CD4-positive, alpha-beta T cell treated with Interleukin-10 for 1 hour (primary cell): ENCODE data around the gene CLEC9A.

Experiments
- DNase-seq: peaks from one replicate; pipeline ENCODE4 v3.0.0-alpha.2; 2020

Gene CLEC9A

GRCh38 chr12:10067942-10068341 lies 37.5 kb downstream of the CLEC9A start:
- DNase-seq = no peak

GRCh38 chr12:10068644-10069043 lies 38.2 kb downstream of the CLEC9A start:
- DNase-seq = peak; percentile 4

DNA sequence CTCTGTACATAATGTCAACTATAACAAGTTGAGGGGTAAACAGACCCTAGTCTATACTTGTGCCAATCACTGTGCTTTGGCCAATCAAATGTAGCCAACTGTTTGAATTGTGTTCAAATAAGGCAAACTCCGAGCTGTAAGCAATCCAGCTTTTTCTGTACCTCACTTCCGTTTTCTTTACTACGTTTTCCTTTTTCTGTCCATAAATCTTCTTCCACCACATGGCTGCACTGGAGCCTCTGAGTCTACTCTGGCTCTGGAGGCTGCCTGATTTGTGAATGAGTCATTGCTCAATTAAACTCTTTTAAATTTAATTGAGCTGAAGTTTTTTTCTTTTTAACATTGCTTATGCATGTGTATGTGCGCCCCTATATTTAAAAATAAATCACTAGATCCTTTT lies 38.6 kb downstream of the CLEC9A start:
- DNase-seq = no peak

DNA sequence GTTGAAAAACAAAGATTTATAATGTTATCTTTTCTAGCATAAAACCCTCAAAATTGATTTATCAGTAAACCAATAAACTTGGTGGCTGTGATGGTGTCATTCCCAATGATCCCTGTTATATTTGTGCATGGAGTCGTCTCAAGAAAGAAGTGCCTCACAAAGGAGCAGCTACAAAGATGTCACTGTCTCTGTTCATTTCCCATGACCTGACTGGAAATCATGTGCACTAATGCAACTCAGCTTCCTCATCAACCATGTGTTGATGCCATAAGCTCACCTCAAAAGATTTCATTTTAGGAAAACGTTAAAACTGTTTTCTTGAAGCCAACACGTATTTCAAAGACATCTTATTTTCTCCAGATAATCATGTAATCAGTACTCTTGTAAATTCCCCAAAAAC lies 39.5 kb downstream of the CLEC9A start:
- DNase-seq = no peak

DNA sequence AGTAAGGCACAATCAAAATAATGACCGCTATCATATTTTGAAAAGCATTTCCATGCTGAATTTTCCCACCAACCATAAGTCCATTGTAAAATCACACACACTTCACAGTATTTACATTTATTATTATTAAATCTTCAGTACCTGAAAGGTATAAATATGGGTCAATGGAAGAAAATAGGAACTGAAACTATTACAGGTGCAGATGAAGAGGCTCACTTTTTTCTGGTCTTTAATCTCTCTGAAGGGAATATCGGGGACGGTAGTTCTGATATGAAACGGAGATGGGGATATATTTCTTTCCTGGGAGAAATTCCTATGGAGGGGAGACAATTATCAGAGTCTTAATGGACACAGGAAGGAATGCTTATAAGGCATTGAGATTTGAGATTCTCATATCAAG lies 39.9 kb downstream of the CLEC9A start:
- no peak for DNase-seq

GRCh38 chr12:10072131-10072530 lies 41.6 kb downstream of the CLEC9A start:
- DNase-seq = no peak

GRCh38 chr12:10073261-10073660 lies 42.8 kb downstream of the CLEC9A start:
- DNase-seq = no peak

- no peak for DNase-seq
These were observed 45.0 kb downstream of the CLEC9A start for GRCh38 chr12:10075451-10075850.

GRCh38 chr12:10082117-10082874 lies 51.8 kb downstream of the CLEC9A start:
- DNase-seq = no peak

GRCh38 chr12:10084733-10085132 lies 54.3 kb downstream of the CLEC9A start:
- DNase-seq = no peak

- no peak for DNase-seq
These were observed 55.9 kb downstream of the CLEC9A start for GRCh38 chr12:10086387-10086786.

DNA sequence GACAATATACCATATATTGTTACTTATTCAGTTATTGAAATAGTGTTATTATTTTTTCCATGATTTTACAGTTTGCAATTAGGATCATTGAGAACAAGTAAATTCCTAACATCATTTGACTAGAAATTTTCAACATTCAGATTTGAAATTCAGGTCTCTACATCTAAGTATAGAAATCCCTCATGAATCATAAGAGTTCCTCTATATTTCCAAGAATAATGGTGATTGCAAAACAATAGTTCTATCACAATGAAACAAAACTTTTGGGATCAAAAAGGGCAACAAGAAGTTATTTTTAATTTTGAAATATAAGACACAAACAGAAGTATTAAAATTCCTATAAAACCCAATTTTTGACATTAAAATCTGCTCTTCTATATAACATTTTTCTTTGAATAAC lies 57.5 kb downstream of the CLEC9A start:
- no peak for DNase-seq

DNA sequence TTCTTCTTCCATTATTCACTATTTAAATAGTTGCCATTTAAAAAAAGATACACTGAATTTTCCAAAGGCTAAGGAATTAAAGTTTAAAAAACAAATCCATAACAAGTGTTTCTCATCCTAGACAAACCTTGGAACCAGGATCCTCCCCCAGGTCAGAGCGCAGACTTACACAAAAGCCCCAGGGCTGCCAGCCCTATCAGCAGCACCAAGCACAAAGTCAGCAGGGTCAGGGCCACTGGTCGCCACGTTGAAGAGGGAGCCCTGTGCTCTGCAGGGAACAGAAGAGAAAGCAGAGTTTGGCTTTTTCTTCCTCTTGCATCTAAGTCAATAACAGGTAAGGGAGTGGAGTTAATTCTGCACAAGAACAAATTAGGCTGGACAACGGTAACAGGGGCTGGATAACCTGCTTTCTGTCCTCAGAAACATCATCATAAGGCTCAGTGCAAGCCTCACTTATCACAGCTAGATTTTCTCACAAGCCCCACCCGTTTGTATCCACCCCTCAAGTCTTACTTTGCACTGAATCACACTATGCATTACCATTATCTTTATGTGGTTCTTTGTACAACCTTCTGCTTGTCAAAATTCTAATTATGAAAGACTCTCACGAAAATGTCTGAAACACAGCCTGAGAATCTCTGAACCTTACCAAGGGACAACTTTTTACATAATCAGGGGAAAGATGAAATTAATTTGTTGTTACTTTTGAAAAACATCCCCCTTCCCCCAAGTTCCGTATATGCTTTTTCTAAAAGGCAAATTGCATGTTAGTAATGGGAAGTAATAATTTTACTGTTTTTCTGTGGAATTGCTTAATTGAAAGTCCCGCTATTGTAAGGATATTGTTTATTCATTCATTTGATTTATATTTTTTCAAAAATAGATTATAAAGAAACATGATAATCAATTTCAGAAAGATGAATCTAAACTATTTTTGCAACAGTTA lies 58.7 kb downstream of the CLEC9A start:
- DNase-seq = no peak

DNA sequence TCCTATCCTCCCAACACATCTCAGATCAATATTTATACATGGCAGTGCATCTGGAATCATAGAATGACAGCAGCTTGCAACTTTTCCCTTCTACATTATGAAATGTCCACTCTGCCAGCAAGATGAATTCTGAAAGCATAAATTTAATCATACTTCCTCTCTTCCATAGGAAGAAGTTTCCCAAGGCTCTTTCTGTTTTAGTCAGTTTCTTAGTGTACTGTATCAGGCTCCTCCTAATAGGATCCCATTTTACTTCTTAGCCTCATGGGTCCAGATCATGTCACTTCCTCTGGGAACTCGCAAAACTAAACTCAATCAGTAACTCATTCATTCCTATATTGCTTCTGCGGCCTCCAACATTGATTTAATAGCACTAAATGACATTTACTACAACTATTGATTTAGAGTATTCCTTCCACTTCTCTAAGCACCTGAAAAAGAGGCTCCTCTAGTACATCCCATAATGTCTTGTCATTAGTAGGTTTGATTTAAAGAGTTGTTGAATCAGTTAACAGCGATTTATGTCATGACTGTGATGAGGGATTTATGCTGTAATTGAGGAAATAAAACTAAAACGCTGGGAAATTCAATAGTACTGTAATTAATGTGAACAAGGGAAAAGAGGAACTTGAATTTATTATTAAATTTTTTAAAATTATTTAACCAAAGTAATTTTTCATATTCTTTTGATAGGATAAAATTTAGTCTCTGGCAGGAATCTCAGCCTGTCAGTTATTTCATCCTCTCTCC lies 64.3 kb downstream of the CLEC9A start:
- DNase-seq = no peak

DNA sequence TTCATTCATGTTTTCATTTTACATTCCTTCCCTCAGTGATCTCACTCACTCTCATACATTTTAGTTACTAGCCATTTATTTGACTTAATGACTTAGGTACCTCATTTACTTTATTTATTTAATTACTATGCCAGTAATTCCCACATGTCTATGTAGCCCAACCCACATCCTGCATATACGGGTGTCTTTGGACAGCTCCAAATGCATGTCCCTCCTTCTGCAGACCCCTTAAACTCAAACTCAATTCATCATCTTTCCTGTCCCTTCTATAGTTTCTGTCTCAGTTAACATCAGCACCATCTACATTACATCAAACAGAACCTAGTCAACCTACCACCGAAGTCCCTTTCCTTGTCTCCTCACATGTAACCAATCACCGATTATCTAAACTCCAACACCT lies 65.5 kb downstream of the CLEC9A start:
- no peak for DNase-seq

- DNase-seq = no peak
These were observed 67.0 kb downstream of the CLEC9A start for GRCh38 chr12:10097521-10097920.

DNA sequence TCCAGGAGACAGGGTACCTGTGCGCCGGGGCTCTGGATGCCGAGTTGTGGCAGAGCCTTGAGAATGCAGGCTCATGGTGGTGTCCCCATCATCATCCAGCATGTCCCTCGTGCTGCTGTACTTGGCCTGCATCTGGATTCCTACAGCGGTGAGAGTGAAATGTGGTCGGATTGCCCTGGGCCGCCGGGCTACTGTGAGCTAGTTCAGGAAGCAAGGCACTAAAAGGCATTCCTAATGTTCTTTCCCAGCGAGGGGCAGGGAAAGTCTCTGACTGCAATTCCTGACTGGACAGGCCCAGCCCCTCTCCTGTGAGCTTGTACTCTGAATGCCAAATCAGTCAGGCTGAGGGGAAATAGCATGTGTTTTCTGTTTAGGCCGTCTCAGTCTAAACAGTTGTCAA lies 68.3 kb downstream of the CLEC9A start, which contains the start of gene CLEC1A:
TSS of gene CLEC1A (minus strand) at position 195 of the 400 bp plus-strand sequence. CDS start at position 132, 63 bp downstream.
- DNase-seq = no peak

- DNase-seq = no peak
These were observed 70.6 kb downstream of the CLEC9A start for GRCh38 chr12:10101042-10101579.

DNA sequence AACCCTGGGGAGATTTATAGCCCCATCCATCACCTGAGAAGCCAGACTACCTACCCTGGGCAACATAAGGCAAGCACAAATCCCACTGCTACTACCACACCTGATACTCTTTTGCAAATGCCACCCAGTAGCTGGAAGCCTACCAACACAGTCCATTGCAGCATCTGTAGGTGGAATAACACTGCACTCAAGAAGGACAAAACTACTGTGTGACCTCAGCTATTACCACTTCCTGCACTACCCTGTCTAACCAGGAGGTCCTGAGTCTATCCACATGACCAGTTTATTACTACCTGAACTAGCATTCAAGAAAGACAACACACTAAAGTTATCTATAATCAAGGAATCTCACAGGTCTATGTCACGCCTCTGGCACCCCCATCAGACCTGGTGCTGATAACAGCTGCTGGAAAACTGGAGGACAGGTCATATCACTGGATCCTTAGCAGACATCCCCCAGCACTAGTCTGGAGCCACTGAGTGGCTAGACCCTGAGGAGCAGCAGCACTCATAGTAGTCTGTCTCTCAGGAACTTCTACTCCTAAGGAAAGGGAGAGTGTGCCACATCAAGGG lies 71.3 kb downstream of the CLEC9A start:
- DNase-seq = no peak

DNA sequence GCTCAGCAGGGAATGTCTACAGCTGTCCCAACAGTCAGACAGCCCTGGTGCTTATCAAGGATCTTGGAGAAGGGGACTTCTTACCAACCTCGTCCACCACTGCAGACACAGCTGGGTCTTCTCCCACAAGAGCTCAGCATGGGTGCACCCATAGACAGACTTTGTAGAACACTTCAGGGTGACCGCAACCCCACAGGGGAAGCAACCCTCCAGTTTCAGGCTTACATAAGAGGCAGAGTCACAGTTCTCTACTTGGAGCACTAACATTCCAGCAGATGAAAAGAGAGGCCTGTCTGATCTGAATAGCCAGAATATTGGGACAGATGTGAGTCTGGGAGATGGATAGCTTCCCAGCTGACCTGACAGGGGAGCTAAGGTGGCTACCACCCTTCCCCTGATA lies 71.8 kb downstream of the CLEC9A start:
- no peak for DNase-seq

GRCh38 chr12:10110256-10110844 lies 79.9 kb downstream of the CLEC9A start:
- no peak for DNase-seq

DNA sequence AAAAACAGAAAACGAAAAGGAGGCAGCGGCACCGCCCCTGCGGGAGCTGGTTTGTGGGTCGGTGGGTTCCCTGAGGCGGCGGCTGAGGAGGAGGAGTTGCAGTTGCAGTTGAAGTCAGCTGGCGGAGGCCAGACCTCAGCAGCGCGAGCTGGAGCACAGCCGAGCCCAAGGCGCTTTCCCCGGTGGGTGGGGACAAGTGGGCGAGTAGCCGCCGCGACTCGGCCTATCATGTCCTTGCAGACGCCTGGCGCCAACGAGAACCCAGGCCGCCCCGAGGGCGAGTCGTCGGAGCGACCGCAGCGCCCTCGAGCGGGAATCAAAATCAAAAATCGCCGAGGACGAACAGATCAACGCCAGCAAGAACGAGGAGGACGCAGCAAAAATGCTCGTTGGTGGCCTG lies 81.0 kb downstream of the CLEC9A start:
- no peak for DNase-seq
